Neural progenitor cell (in vitro differentiated cells): ENCODE data around the gene RELL1. TPM values are rescaled to one million over a fixed set of nuclear protein-coding genes. Genes with fewer than 3 reads are reported as not detected.

Experiments
- DNase-seq: peaks from one replicate; pipeline ENCODE4 v3.0.0-alpha.2; 2016; ENCODE audit warnings: low spot score
- H2AFZ ChIP-seq: fragments of 200-600 bp; sonication (generic); replicated peaks from 2 replicates; pipeline ENCODE4 v1.6.1; 2016; ENCODE audit warnings: antibody characterized with exemption
- H3F3A ChIP-seq: fragments of 200-600 bp; sonication (generic); 2 replicates; pipeline ENCODE4 v1.6.1; 2016; ENCODE audit warnings: antibody characterized with exemption, low read depth
- H3K27ac ChIP-seq: fragments of 200-600 bp; sonication (generic); 2 replicates; pipeline ENCODE4 v1.5.1; 2016; ENCODE audit warnings: mild to moderate bottlenecking
- H3K27me3 ChIP-seq: fragments of 200-600 bp; sonication (generic); 2 replicates; pipeline ENCODE4 v1.6.1; 2016; ENCODE audit warnings: mild to moderate bottlenecking, moderate library complexity
- H3K36me3 ChIP-seq: fragments of 200-600 bp; sonication (generic); 2 replicates; pipeline ENCODE4 v1.5.1; 2016
- H3K4me1 ChIP-seq: fragments of 200-600 bp; sonication (generic); 2 replicates; pipeline ENCODE4 v1.6.1; 2016; ENCODE audit warnings: mixed run types
- H3K4me2 ChIP-seq: fragments of 200-600 bp; sonication (generic); 2 replicates; pipeline ENCODE4 v1.6.1; 2016
- H3K4me3 ChIP-seq: fragments of 200-600 bp; sonication (generic); 2 replicates; pipeline ENCODE4 v1.5.1; 2016
- H3K79me2 ChIP-seq: fragments of 200-600 bp; sonication (generic); 2 replicates; pipeline ENCODE4 v1.6.1; 2016; ENCODE audit warnings: low read depth
- H3K9ac ChIP-seq: fragments of 200-600 bp; sonication (generic); 2 replicates; pipeline ENCODE4 v1.6.1; 2016
- H3K9me3 ChIP-seq: fragments of 200-600 bp; sonication (generic); 2 replicates; pipeline ENCODE4 v1.5.1; 2016; ENCODE audit warnings: low read depth
- H4K20me1 ChIP-seq: fragments of 200-600 bp; sonication (generic); 2 replicates; pipeline ENCODE4 v1.6.1; 2016; ENCODE audit warnings: low read depth
- H3K27ac Mint-ChIP-seq: 3 replicates; pipeline ENCODE4 v1.8.0; 2021; ENCODE audit warnings: mixed read lengths
- H3K27me3 Mint-ChIP-seq: 2 replicates; pipeline ENCODE4 v1.8.0; 2022; ENCODE audit warnings: low read depth, mild to moderate bottlenecking, inconsistent platforms, moderate library complexity, mixed read lengths; ENCODE audit not compliant: insufficient read depth
- H3K36me3 Mint-ChIP-seq: 3 replicates; pipeline ENCODE4 v1.8.0; 2021; ENCODE audit warnings: mixed read lengths
- H3K4me1 Mint-ChIP-seq: 3 replicates; pipeline ENCODE4 v1.8.0; 2021; ENCODE audit warnings: mixed read lengths
- H3K4me3 Mint-ChIP-seq: 3 replicates; pipeline ENCODE4 v1.8.0; 2021; ENCODE audit warnings: mild to moderate bottlenecking, moderate library complexity, mixed read lengths
- H3K9me3 Mint-ChIP-seq: 3 replicates; pipeline ENCODE4 v1.8.0; 2020; ENCODE audit warnings: mixed read lengths
- CTCF ChIP-seq: fragments of 200-600 bp; sonication (generic); IDR thresholded peaks from 2 replicates; pipeline ENCODE4 v1.5.1; 2017; ENCODE audit warnings: antibody characterized with exemption, mild to moderate bottlenecking
- EZH2 ChIP-seq: fragments of 200-600 bp; sonication (generic); IDR thresholded peaks from 2 replicates; pipeline ENCODE4 v1.6.1; 2017; ENCODE audit warnings: antibody characterized with exemption, mild to moderate bottlenecking, moderate library complexity
- EZH2phosphoT487 ChIP-seq: fragments of 200-600 bp; sonication (generic); IDR thresholded peaks from 2 replicates; pipeline ENCODE4 v1.6.1; 2017; ENCODE audit warnings: antibody characterized with exemption
- total RNA-seq: library from RNA; depleted of rRNA; stranded (reverse); fragments of >200 nt; gene quantifications from 2 replicates; pipeline ENCODE4 v1.2.3, GENCODE V29; 2015; ENCODE audit warnings: low replicate concordance

Gene RELL1
- total RNA-seq, 1 donor from 2014 or later: 12.1 TPM

- peak overlapping the region; percentile 34 for H3K27ac Mint-ChIP-seq
Measured at GRCh38 chr4:37719021-37719420, 32.8 kb upstream of the RELL1 start.

GRCh38 chr4:37717576-37717975 lies 31.4 kb upstream of the RELL1 start:
- H3K4me2 ChIP-seq: no peak overlapping the region
- Mint-ChIP-seq H3K27ac (no peak overlapping the region), H3K9me3 (no peaks in the 10 kb centered on the region), H3K4me1 (peaks cover 7% of the 10 kb centered on the region), H3K4me3 (no peak overlapping the region), H3K27me3 (no peaks in the 10 kb centered on the region), H3K36me3 (no peaks in the 10 kb centered on the region)
- H3K79me2 ChIP-seq: no peaks in the 10 kb centered on the region
- no peak overlapping the region for H2AFZ ChIP-seq
- peaks cover 4% of the 10 kb centered on the region for H3K4me1 ChIP-seq
- H3K36me3 ChIP-seq: no peaks in the 10 kb centered on the region
- no peaks in the 10 kb centered on the region for H4K20me1 ChIP-seq
- H3K27me3 ChIP-seq: no peaks in the 10 kb centered on the region
- H3K9me3 ChIP-seq: no peaks in the 10 kb centered on the region
- no peak for TF ChIP-seq CTCF
- no peak for TF ChIP-seq EZH2phosphoT487
- no peak for TF ChIP-seq EZH2
- H3K9ac ChIP-seq: no peak overlapping the region
- H3K4me3 ChIP-seq: no peak overlapping the region
- no peak for DNase-seq
- no peaks in the 10 kb centered on the region for H3F3A ChIP-seq
- no peak overlapping the region for H3K27ac ChIP-seq

More at GRCh38 chr4:37719021-37719420, 32.8 kb upstream of the RELL1 start:
- TF ChIP-seq EZH2 (no peak), CTCF (no peak), EZH2phosphoT487 (no peak)
- Mint-ChIP-seq H3K27me3 (no peaks in the 10 kb centered on the region), H3K4me3 (no peak overlapping the region), H3K36me3 (no peaks in the 10 kb centered on the region), H3K4me1 (peaks cover 7% of the 10 kb centered on the region), H3K9me3 (no peaks in the 10 kb centered on the region)
- Histone ChIP-seq H3K79me2 (no peaks in the 10 kb centered on the region), H3K9ac (no peak overlapping the region), H3K27me3 (no peaks in the 10 kb centered on the region), H4K20me1 (no peaks in the 10 kb centered on the region), H3K4me3 (no peak overlapping the region), H3K4me2 (no peak overlapping the region), H3F3A (no peaks in the 10 kb centered on the region), H3K9me3 (no peaks in the 10 kb centered on the region), H2AFZ (peak overlapping the region; percentile 47), H3K36me3 (no peaks in the 10 kb centered on the region), H3K4me1 (peaks cover 4% of the 10 kb centered on the region), H3K27ac (no peak overlapping the region)
- no peak for DNase-seq

GRCh38 chr4:37715889-37716402 lies 29.8 kb upstream of the RELL1 start:
- Histone ChIP-seq H2AFZ (no peak overlapping the region), H3F3A (no peaks in the 10 kb centered on the region), H3K9me3 (no peaks in the 10 kb centered on the region), H3K27ac (no peak overlapping the region), H3K4me1 (peaks cover 4% of the 10 kb centered on the region), H3K79me2 (no peaks in the 10 kb centered on the region), H3K27me3 (no peaks in the 10 kb centered on the region), H3K4me2 (no peak overlapping the region), H3K36me3 (no peaks in the 10 kb centered on the region), H3K4me3 (no peak overlapping the region), H4K20me1 (no peaks in the 10 kb centered on the region), H3K9ac (no peak overlapping the region)
- Mint-ChIP-seq H3K9me3 (no peaks in the 10 kb centered on the region), H3K4me3 (no peak overlapping the region), H3K4me1 (peaks cover 7% of the 10 kb centered on the region), H3K36me3 (no peaks in the 10 kb centered on the region), H3K27me3 (no peaks in the 10 kb centered on the region), H3K27ac (no peak overlapping the region)
- TF ChIP-seq EZH2phosphoT487: no peak
- TF ChIP-seq EZH2: no peak
- TF ChIP-seq CTCF: no peak
- no peak for DNase-seq
